HL-60/S4 (cell line): ENCODE measurements around the gene FKBP2.
"Not testable (repeated sequence)": the region's sequence is repeated elsewhere in the genome, so short reads cannot be mapped to it uniquely, and the experiment has no call there.

Experiments used
- in situ Hi-C: fragments of 300-500 bp; cut with MboI; formaldehyde crosslinking; loops from 2 replicates; pipeline ENCODE4 v1.14.3; 2022; ENCODE audit warnings: low sequenced_read_pairs

FKBP2 gene

DNA sequence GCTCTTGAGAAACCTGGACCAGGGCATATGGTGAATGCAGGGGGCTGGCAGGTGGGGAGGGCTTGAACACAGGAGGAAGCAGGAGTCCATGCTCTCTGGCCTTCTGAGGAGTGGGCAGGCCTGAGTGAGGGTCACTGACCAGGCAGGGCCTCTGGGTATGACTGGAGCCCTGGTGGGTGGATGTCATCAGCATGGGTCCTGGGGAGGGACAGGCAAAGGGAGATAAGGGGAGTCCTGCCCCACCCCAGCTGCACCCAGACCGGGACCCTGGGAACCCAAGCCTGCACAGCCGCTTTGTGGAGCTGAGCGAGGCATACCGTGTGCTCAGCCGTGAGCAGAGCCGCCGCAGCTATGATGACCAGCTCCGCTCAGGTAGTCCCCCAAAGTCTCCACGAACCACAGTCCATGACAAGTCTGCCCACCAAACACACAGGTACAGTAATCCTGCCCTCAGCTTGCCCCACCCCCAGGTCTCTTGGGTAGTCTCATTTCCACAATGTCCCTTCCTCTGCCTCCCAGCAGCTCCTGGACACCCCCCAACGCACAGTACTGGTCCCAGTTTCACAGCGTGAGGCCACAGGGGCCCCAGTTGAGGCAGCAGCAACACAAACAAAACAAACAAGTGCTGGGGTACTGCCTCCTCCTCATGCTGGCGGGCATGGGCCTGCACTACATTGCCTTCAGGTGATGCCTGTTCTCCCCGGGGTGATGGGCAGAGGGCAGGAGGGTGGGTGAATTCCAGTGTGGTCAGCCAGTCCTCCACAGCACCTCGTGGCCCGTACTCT is 8.5 kb upstream of the FKBP2 start:
- in situ Hi-C loops = no loop called here

GRCh38 chr11:64232967-64233315 is 8.0 kb upstream of the FKBP2 start:
- in situ Hi-C loops = no loop called here

DNA sequence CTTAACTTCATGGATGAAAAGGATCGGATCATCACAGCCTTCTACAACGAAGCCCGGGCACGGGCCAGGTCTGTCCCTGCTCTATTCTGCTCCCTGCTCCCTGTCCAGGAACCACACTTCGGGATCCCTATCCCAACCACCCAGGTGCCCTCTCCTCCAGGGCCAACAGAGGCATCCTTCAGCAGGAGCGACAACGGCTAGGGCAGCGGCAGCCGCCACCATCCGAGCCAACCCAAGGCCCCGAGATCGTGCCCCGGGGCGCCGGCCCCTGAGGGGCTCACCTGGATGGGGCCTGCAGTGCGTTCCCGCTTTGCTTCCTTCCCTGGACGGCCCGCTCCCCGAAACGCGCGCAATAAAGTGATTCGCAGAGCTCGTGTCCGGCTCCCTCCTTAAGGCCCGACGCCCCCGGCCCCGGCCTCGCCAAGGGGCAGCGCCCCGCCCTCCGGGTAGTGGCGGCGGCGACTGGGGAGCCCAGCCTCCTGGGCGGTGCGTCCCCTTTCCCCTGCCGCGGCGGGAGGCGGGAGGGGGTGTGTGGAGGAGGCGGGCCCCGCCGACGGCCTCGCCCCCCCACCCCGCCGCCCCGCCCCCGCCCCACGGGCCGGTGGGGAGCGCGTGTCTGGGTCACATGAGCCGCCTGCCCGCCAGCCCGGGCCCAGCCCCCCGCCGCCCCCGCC is 6.8 kb upstream of the FKBP2 start, which contains the start of gene VEGFB:
Gene VEGFB, plus strand, starts transcription at position 672 of the 674 bp plus-strand sequence. CDS start 250 bp downstream, outside the sequence.
- in situ Hi-C loops = no loop called here

DNA sequence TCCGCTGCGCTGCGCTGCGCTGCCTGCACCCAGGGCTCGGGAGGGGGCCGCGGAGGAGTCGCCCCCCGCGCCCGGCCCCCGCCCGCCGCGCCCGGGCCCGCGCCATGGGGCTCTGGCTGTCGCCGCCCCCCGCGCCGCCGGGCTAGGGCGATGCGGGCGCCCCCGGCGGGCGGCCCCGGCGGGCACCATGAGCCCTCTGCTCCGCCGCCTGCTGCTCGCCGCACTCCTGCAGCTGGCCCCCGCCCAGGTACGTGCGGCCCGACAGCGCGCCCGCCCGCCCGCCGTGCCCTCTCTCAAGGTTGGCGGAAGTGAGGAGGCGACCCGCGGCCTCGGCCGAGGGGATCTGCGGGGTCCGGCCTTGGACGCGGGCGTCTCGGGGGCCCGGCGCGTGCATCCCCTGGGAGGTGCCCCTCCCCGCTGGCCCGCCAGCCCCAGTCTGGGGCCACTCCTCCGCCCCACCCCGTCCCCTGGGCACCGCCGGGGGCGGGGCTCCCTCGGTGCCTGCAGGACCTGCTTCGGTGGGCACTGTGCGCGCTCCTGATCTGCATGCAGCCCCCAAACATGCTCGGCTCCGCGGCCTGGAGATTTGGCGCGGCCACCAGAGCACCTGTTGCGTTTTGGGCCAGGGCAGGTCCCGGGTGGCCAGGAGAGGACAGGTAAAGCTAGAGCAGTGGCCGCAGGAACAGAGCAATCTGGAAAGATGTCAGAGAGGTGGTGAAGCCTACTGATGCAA is 6.1 kb upstream of the FKBP2 start:
- in situ Hi-C loops = no loop called here

DNA sequence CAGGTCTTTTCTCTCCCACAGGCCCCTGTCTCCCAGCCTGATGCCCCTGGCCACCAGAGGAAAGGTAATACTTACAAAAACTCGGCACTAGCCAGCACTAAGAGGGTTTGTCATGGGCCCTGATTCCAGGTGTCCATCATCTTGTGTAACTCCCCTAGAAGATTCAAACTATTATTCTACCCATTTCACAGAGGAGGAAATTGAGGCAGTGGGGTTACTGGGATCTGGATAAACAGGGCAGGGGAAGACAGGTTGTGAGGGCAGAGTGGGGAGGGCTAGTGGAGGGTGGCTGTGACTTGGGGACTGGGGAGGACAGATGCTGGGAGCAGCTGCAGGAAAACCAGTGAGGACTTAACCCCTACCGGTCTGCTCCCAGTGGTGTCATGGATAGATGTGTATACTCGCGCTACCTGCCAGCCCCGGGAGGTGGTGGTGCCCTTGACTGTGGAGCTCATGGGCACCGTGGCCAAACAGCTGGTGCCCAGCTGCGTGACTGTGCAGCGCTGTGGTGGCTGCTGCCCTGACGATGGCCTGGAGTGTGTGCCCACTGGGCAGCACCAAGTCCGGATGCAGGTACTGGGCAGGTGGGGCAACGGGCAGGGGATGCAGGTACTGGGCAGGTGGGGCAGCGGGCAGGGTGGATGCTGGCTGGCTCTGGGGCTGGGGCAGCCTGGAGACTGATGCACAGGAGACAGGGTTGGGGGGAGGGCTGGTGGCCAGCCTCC is 5.3 kb upstream of the FKBP2 start:
- in situ Hi-C loops = no loop called here

- in situ Hi-C loops = no loop called here
Observed at GRCh38 chr11:64237484-64237951, 3.4 kb upstream of the FKBP2 start.

DNA sequence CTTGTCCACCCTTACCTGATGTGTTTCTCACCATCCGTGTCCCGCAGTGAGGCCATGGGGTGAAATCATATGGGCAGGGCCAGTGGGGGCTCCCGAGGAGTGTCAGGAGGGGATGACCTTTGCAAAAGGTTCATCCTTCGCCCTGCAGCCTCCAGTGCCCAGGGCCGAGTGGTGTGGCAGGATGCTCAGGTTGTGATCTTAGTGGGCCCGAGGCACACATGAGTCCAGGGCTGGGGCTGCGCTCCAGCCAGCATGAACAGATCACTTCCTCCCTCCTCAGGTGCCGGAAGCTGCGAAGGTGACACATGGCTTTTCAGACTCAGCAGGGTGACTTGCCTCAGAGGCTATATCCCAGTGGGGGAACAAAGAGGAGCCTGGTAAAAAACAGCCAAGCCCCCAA is 2.8 kb upstream of the FKBP2 start:
- in situ Hi-C loops = no loop called here

DNA sequence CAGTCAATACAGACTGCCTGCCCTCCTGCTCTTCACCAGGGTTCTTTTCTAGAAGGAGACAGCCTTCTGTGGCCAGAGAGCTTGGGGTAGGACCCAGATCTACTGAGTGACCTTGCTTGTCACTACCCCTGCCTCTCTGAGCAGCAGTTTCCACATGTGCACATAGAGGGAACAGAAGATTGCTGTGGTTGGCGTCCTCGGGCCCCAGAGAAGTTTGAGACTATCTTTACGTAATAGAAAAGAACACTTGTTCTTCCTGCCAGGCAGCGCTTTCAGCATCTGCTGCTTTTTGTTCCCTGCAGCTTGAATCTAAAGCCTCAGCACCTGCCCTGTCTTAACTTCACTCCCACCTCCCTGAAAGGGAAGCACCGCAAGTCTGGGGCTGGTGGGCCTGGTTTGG is 1.9 kb upstream of the FKBP2 start:
- in situ Hi-C loops = no loop called here

DNA sequence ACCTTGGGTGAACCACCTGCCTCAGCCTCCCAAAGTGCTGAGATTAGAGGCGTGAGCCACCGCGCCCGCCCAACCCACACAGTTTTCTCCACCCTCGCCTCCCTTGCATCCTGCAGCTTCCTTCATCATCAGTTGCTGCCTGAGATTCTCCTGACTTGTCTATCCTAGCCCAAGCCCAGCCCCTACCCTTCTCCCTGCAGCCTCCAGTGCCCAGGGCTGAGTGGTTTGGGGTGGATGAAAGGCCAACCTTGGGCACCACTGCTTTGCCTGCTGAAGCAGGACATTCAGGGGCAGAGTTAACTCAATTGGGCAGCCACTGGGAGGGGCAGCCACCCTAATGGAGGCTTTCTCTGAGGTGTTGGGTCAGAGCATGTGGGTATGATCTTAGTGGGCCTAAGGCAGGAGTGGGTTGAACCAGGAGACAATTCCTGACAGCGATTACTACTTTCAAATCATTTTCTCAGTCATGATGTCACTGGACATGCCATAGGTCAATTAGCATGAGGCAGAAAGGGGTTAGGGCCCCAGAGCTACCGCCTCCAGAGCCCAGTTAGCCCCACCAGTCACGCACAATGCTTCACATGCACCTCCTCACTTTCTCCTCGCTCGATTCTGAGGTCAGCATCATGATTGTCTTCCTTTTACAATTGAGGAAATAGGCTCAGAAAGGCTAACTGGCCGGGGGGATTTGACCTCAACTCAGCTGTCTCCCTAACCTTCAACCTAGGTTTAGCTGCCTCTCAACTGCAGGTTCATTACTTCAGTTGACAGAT is 1.0 kb upstream of the FKBP2 start:
- in situ Hi-C loops = no loop called here

GRCh38 chr11:64241241-64241490 is 271 bp downstream of the FKBP2 start:
- in situ Hi-C loops = no loop called here

- in situ Hi-C loops = no loop called here
Observed at GRCh38 chr11:64241491-64242374, 838 bp downstream of the FKBP2 start.

DNA sequence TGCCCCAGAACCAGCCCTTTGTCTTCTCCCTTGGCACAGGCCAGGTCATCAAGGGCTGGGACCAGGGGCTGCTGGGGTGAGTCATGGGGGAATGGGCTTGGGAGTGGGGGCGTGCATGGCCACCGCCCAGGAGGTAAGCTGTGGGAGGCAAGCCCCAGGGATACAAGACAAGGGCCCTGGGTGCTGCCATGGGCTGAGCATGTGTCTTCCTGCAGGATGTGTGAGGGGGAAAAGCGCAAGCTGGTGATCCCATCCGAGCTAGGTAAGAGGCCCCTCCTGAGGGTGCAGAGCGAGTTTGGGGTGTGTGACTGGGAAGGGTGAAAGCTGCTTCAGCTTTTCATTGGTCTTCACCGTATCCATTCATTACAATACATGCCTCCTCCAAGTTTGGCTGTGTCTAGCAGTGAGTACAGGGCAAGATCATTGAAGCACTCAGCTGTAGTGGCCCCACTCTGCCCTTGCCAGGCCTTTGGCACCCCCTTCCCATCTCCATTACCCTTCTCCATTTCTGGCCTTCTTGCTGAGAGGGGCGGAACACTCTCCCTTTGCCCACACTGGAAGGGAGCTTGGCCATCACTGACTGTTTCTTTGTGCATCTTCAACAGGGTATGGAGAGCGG is 2.5 kb downstream of the FKBP2 start:
- in situ Hi-C loops = no loop called here

GRCh38 chr11:64244107-64244506 is 3.2 kb downstream of the FKBP2 start:
- in situ Hi-C loops = no loop called here

- in situ Hi-C loops = no loop called here
Observed at GRCh38 chr11:64244966-64245365, 4.1 kb downstream of the FKBP2 start.

GRCh38 chr11:64245401-64245796 is 4.5 kb downstream of the FKBP2 start:
- in situ Hi-C loops = no loop called here

DNA sequence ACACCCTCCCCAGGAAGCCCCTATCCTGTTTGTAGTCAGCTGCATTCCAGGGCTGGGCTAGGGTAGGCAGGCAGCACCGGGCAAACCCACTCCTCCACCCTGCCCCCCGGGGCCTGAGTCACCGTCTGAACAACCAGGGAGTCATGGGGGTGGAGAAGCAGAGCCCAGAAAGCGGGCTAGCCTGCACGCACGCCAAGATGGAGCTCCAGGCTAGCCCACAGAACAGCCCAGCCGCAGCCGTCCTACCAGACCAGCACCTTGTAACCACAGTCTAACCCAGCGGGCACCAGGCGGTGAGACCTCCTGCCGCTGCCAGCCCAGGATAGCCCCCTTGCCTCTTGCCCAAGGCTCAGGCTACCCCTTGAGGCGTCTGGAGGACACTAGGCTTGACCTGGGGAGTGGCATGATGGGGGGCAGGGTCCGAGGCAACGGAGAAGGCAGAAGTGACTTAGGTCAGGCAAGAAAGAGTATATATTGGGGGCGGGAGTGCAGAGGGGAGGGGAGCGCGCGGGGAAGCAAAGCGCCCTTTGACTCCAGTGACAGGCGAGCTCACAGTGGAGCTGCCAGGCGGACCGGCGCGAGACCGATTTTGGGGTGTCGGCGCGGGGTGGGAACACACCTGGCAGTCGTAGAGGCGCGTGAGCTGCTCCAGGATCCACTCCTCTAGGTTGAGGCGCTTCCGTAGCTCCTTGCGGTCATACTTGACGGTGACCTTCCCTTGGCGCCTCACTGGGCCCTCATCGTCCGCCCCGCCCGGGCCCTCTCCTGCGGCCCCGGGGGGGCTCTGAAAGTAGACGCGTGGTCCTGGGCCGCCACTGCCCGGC is 5.1 kb downstream of the FKBP2 start:
- in situ Hi-C loops = no loop called here

DNA sequence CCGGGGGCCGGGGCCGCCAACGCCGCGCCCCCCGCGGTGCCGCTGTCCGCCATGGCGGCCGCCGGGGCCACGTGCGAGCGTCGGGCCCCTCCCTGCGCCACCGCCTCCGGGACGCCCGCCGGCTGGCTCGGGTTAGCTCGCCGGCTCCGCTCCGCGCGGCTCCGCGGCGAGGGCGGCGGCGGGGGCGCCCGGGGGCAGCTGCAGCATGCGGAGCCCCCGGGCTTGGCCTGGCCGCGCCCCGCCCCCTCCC is 5.7 kb downstream of the FKBP2 start:
- in situ Hi-C loops = not testable (repeated sequence)

DNA sequence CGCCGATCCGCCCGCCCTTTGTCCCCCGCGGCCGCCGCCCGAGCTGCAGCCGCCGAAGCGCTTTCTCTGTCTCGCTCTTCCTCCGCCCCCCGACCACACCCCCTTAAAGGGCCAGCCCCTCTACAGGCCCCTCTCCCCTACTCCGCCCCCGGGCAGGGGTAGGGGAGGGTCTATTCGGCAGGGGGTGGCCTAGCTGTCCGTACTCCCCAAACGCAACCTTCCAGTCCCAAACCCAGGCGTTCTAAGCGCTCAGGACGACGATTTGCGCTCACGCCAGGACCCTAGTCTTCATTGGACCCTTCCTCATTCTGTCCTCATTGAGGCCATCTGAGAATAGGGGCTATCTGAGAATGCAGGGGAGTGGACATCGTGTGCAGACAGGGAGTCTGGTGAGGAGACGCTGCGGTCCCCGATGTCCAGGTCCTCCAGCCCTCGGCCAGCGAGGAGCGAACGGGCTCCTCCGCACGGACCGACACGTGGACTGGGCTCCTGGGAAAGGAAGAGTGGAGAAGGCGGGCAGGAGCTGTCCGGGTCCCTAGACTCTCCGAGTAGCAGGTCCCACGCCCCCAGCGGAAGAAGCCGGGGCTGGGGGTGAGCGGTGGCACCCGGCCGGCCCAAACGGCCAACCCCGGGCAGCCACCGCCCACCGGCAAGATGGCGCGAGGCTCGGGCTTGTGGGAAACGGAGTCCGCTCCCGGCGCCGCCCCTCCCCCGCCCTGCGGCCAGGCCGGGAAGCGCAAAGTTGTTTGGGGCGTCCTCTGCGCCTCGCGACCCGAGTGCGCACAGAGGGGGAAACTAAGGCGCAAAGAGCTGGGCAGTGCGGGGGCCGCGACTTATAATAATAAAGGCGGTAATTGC is 6.2 kb downstream of the FKBP2 start, which contains the start of gene PPP1R14B:
Gene PPP1R14B, minus strand, starts transcription at position 73 of the 858 bp plus-strand sequence. CDS start 270 bp downstream, outside the sequence.
- in situ Hi-C loops = no loop called here
